SK-N-SH treated with all-trans-retinoic acid at 6 μM for 48 hours (cell line): ENCODE data around the gene DIRAS1.

Source experiments
- ARNTL ChIP-seq: fragments of 450-650 bp; formaldehyde crosslinking; IDR thresholded peaks from 2 replicates; pipeline ENCODE4 v1.5.0; 2020; ENCODE audit warnings: low read depth, mild to moderate bottlenecking, moderate library complexity, borderline replicate concordance
- CREB5 ChIP-seq: fragments of 250-450 bp; sonication (Bioruptor Pico); IDR thresholded peaks from 2 replicates; pipeline ENCODE4 v1.5.1; 2020; ENCODE audit warnings: low read depth, mild to moderate bottlenecking, moderate library complexity
- CSRNP3 ChIP-seq: fragments of 250-450 bp; sonication (Bioruptor Pico); IDR thresholded peaks from 2 replicates; pipeline ENCODE4 v1.5.1; 2021; ENCODE audit warnings: mild to moderate bottlenecking, moderate library complexity
- GLIS3 ChIP-seq: fragments of 250-450 bp; sonication (Bioruptor Pico); IDR thresholded peaks from 2 replicates; pipeline ENCODE4 v1.5.0; 2020; ENCODE audit warnings: mild to moderate bottlenecking, moderate library complexity
- PATZ1 ChIP-seq: fragments of 250-450 bp; sonication (Bioruptor Pico); IDR thresholded peaks from 2 replicates; pipeline ENCODE4 v1.8.0; 2020; ENCODE audit warnings: mild to moderate bottlenecking, moderate library complexity, borderline replicate concordance
- PPARA ChIP-seq: fragments of 250-450 bp; sonication (Bioruptor Pico); IDR thresholded peaks from 2 replicates; pipeline ENCODE4 v1.5.0; 2020; ENCODE audit warnings: mild to moderate bottlenecking, borderline replicate concordance
- RARB ChIP-seq: fragments of 250-450 bp; sonication (Bioruptor Pico); IDR thresholded peaks from 2 replicates; pipeline ENCODE4 v1.8.0; 2021; ENCODE audit warnings: mild to moderate bottlenecking, moderate library complexity
- TSHZ2 ChIP-seq: fragments of 250-450 bp; sonication (Bioruptor Pico); IDR thresholded peaks from 2 replicates; pipeline ENCODE4 v1.5.0; 2020; ENCODE audit warnings: mild to moderate bottlenecking, moderate library complexity
- ZNF70 ChIP-seq: fragments of 450-650 bp; formaldehyde crosslinking; IDR thresholded peaks from 2 replicates; pipeline ENCODE4 v1.5.0; 2020; ENCODE audit warnings: mild to moderate bottlenecking, moderate library complexity
- ZNF8 ChIP-seq: fragments of 450-650 bp; formaldehyde crosslinking; IDR thresholded peaks from 2 replicates; pipeline ENCODE4 v1.5.0; 2020; ENCODE audit warnings: mild to moderate bottlenecking, moderate library complexity

GRCh38 chr19:2675892-2676291 is 45.3 kb downstream of the DIRAS1 start:
- TF ChIP-seq ZNF8: no peak
- no peak for TF ChIP-seq PATZ1 (CRISPR knock-in tag)
- no peak for TF ChIP-seq ARNTL (CRISPR knock-in tag)
- TF ChIP-seq CREB5 (CRISPR knock-in tag): no peak
- no peak for TF ChIP-seq RARB (CRISPR knock-in tag)
- no peak for TF ChIP-seq CSRNP3 (CRISPR knock-in tag)
- TF ChIP-seq TSHZ2 (CRISPR knock-in tag): no peak
- no peak for TF ChIP-seq ZNF70 (CRISPR knock-in tag)
- no peak for TF ChIP-seq PPARA (CRISPR knock-in tag)
- TF ChIP-seq GLIS3: no peak
